GF-D8 (cell line): Measurements from ENCODE around the gene HIRIP3.

Source experiments
- DNase-seq: peaks from one replicate; lab custom pipeline; 2025; lab: John Stamatoyannopoulos, UW

Gene HIRIP3

DNA sequence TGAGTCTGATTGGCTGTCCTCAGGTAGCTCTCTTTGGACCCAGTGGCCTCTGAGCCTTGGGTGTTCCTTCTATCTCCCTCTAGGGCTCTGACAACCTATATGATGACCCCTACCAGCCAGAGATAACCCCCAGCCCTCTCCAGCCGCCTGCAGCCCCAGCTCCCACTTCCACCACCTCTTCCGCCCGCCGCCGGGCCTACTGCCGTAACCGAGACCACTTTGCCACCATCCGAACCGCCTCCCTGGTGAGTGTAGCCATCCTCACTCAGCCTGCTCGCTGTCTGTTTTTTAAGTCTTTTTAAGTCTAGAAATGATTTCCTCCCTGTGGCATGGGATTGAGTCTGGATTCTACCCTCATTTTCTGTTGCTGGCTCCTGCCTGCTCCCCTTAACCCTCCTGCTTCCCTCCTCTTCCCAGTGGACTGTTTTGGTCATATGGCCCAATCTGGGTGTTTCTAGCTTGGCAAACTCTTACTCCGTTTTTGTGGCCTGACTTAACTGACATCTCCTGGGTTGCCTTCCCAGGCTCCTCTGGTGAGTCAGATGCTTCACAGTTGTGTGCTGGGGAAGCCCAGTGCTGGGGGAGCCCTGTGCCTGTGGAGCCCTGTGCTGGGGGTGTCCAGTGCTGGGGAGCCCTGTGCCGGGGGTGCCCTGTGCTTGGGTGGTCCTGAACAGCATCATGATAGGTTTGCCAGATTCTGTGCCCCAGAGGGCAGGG lies 11.8 kb downstream of the HIRIP3 start:
- no peak for DNase-seq

DNA sequence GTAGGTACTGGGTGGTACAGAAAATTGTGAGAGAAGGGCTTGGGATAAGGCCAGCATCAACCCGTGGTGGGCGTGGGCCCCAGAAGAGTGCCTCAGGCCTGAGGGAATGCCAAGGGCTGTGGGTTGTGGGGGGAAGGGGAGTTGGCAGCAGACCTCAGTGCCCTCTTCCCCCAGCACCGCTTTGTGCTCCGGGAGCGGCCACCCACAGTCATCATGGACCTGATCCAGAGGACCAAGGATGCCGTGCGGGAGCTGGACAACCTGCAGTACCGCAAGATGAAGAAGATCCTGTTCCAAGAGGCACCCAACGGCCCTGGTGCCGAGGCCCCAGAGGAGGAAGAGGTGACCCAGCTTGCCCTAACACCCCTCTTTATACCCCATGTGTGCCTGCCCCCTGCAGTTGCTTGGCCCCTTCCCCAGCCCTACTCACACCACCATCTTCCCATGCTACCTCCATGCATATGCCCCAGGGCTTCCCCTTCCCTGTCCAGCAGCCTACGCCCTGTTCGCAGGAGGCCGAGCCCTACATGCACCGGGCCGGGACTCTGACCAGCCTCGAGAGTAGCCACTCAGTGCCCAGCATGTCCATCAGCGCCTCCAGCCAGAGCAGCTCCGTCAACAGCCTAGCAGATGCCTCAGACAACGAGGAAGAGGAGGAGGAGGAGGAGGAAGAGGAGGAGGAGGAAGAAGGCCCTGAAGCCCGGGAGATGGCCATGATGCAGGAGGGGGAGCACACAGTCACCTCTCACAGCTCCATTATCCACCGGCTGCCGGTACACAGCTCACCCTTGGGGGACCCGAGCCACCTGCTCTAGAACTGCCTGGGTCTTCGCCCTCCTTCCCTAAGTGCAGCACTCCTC lies 12.6 kb downstream of the HIRIP3 start:
- DNase-seq, result no peak

DNA sequence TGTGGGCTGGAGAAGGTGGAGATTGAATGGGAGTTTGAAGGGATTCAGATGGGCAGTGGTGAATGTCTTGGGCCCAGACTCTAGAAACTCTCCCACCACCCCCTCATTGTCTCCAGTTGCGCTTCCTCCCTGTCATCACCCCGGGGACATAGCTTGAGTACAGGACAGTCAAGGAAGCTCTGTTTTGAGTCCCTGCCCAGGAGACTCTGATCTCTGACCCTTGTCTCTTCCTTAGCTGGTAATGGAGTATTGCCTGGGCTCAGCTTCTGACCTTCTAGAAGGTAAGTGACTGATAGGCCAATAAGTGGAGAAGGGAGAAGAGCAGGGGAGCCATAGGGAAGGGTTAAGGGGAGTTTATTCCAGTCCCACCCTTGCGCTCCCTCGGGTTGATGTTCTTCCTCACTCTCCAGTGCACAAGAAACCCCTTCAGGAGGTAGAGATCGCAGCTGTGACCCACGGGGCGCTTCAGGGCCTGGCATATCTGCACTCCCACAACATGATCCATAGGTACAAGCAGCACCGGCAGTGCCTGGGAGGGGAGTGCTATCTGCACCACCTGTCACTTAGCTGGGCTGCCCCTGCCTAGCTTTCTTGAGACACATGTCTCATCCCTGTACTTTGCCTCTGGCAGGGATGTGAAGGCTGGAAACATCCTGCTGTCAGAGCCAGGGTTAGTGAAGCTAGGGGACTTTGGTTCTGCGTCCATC lies 16.7 kb downstream of the HIRIP3 start:
- DNase-seq, result no peak

DNA sequence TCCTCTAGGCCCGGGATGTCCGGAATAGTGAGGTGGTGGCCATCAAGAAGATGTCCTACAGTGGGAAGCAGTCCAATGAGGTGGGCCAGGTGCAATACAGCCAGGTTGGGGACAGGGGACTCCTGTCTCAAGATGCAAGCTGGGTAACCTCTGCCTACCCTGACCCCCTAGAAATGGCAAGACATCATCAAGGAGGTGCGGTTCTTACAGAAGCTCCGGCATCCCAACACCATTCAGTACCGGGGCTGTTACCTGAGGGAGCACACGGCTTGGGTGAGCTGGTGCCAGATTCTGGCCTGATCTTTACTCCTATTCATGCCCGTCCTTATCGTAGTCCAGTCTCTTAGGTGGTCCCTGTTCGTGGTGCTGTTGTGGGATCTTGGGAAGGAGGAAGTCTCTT lies 17.3 kb downstream of the HIRIP3 start:
- DNase-seq, result no peak

DNA sequence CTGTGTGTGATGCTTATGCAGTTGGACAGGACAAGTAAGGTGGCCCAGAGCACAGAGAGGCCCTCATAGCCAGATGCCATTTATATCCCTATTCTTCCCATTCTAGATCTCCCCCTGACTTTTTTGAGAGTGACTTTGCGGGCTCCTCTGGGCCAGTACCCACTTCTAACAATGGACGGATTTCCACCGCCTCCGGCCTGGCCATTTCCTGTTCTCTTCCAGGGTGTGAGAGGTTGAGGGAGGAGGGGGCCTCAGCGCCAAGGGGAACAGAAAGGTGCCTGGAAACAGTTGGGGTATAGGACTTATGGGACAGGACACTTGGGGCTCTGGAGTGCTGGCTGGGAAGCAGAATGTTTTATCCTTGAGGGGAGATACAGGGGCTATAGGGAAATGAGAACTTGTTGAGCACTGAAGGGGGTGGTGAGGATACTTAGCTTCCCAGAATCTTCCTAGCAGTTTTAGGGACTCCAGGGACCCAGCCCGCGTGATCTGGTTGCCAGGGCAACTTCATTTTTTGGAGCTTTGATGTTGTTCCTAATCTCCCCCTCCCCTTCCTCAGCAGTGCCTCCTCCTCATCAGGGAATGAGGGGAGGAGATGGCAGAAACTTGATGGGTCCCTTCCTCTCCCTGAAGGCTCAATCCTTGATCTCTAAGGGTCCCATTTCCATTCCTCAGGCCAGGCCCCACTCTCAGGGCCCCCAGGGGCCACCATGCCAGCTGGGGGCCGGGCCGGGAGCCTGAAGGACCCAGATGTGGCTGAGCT lies 18.2 kb downstream of the HIRIP3 start:
- DNase-seq, result no peak

DNA sequence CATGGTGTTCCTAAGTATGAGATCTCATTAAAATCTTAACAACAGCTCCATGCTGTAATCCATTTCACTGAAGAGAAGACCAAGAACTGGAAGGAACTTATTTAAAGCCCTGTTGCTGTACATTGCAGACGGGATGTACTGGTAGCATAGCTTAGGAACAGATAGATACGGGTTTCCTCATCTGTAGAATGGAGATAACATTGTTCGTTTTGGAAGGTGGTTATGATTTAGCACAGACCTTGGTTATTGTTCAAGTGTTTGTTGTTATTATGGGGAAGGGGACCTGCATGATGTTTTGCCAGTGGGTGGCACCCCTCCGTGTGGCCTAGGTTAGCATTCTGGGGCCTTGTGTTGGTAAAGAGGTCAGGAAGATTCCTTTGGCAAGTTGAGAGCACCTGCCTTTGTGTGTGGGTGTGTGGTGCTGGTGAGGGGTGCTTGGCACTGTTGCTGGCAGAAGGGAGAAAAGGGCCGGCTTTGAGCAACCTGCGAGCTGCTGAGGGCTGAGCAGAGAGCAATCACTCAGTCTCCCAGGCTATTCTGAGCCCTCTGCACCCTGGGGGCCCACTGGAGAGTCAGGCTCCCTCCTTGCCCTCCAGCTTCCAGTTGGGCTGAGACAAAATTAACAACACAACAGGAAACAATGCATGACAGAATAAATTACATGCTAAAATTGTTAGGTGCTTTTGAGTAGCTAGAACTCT lies 19.5 kb downstream of the HIRIP3 start:
- no peak for DNase-seq

DNA sequence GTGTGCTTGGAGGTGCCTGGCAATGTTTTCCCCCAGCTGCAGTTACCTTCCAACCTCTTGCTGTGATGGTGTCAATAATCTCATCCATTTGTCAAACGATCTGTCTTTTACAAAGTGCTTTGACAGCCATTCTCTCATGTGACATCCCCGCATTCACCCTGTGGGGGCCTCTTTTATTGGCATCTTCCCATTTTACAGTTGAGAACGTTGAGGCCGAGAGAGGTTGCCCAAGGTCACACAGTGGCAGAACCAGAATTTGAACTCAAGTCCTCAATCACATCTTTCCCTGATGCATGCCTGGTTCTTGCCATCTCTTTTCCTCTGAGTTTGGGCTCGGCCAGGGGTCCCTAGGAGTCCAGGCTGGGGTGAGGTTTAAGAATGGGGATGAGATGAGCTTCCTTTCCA lies 20.3 kb downstream of the HIRIP3 start:
- no peak for DNase-seq

DNA sequence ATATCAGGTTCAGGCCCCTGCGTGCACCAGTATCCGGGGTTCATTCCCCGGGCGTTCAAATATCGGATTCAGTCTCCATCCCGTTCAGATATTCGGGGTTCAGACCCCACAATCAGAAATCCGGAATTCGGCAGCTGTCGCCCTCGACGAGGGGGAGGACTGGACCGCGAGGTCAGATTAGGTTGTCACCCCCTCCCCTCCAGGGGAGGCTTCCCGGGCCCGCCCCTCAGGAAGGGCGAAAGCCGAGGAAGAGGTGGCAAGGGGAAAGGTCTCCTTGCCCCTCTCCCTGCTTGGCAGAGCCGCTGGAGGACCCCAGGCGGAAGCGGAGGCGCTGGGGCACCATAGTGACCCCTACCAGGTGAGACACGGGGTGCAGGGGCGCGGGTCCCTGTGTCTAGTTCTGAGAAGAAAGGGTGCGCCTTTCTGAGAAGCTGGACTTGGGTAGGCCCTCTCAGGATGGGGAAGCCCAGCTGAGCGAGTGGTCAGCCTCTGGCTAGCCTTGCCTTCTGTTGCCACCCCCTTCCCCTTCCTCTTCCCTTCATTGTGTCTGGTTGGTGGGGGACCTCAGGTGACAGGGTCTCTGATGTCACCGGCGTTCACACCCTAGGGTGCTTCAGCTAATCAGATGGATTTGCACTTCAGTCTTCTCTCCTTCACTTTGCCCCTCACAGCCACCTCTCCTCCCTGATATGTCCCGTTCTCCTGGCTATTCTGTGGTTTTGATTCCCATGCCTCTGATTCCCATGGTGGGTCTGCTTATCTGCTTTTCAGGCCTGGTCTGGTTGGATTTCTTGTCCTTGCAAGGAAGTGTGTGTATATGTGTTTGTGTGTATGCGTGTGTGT lies 20.9 kb downstream of the HIRIP3 start:
- DNase-seq, result no peak

DNA sequence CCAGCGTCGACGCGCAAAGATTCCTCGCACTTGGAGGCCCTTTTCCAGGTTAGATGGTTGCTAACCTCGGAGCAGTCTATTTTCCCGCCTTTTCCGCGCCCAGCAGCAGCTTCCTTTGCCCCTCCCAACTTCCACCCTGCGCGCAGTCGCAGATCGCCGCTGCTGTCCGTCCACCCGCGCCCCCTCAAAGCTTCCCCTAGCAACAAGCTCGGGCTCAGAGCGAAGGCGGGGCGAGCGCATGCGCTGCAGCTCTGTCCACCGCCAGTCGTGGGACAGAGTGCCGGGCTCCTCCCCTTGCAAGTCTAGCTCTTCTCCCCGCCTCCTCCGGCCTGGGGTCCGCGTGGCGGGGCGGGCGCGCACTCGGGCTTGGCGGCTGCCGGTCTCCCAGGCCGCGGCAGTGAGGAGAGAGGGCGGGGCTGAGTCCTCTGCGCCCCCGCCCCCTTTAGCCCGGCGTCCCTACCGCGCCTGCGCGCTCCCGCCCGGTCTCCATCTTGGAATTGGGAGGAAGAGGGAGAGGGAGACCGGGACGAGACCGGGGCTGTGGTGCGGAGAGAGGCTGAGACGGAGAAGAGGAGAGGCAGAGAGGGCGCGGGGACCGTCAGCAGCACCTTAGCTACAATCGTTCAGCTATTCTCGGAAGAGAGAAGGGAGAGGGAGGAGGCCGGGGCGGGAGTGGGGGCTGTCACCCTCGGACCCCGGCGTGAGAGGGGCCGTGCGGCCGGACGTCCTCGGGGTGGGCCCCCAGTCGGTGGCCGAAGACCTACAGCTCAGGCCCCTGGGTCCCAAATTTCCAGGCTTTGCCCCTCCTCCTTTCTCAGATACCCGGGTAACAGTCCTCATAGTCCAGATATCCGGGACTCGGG lies 21.8 kb downstream of the HIRIP3 start, which contains the start of gene TAOK2:
Gene TAOK2 (plus strand): TSS at position 485 of the 863 bp plus-strand sequence. CDS start 3,905 bp downstream, outside the sequence.
- DNase-seq, result peak; percentile 97

DNA sequence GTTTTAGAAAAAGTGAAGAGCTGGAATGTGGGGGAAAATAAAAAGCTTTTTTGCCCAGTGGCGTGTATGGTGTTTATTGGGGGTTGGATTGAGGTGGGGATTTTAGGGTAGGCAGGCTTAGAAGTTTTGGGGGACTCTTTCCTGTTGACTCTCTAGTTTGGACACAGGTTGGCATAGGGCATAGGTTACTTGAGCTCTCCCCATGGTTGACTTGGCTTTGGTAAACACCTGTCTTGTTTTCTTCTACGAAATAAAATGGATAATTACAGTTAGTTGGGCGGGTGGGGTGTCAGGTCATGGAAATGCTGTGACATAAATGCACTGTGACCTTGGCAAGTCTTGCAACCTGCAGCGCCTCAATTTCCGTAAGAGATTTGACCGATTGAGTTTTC lies 22.4 kb downstream of the HIRIP3 start:
- DNase-seq, result no peak

DNA sequence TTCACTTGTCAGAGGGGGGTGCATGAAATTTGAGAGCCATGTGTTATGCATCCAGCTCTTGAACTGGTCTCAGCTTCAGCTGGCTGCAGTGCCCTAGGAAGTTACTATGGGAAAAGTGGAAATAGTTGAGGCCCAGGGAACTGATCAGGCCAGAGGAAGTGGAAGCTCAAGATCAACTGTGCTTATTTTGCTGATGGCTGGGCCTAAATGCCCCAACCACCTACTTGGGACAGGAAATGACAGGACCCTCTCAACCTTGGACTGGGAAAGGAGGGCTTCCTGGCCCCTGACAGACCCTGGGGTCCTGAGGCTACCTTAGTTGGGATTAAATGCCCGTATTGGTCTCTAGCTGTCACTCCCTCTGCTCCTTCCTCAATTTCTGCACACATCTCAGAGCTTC lies 22.9 kb downstream of the HIRIP3 start:
- no peak for DNase-seq

DNA sequence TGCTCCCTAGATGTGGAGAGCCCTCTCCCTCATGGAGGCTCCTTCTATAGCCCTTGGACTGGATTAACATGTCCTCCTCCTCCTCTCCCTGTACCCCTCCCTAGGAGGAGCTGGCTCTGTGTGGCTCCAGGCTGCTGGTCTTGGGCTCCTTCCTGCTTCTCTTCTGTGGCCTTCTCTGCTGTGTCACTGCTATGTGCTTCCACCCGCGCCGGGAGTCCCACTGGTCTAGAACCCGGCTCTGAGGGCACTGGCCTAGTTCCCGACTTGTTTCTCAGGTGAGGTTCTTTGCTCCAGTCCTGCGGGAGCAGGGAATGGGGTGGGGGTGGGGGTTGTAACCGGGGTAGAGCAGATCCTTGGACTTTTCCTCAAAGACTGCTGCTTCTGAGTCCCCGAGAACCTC lies 24.1 kb downstream of the HIRIP3 start:
- DNase-seq, result no peak

DNA sequence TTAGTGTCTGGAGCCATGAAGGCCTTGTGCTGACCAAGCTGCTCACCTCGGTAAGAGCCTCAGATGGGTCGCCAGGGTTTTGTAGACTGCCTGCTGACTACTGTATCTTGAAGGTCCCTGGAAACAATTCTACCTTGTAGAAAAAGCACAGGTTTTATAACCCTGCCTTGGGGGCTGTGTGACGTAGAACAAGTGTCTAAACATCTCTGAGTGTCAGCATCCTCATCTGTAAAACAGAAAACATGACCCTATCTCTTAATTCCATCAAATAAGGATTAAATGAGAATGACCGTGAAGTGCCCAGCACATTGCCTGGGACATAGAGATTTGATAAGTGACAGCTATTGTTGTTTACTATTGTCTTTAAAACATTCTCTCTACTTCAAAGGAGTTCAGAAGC lies 27.2 kb downstream of the HIRIP3 start:
- DNase-seq, result no peak

DNA sequence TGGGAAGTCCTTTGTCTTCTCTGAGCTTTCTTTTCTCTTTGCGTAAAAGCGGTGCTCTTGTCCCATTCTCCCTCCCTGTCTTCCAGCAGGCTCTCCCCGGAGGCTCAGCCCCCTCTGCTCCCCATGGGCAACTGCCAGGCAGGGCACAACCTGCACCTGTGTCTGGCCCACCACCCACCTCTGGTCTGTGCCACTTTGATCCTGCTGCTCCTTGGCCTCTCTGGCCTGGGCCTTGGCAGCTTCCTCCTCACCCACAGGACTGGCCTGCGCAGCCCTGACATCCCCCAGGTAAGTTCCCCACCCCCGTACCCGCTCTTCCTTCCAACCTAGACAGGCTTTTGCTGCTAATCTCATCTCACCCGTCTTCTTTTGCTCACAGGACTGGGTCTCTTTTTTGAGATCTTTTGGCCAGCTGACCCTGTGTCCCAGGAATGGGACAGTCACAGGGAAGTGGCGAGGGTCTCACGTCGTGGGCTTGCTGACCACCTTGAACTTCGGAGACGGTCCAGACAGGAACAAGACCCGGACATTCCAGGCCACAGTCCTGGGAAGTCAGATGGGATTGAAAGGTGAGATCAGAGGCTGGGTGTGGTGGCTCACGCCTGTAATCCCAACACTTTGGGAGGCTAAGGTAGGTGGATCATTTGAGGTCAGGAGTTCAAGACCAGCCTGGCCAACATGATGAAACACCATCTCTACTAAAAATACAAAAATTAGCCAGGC lies 32.2 kb downstream of the HIRIP3 start:
- DNase-seq, result no peak

DNA sequence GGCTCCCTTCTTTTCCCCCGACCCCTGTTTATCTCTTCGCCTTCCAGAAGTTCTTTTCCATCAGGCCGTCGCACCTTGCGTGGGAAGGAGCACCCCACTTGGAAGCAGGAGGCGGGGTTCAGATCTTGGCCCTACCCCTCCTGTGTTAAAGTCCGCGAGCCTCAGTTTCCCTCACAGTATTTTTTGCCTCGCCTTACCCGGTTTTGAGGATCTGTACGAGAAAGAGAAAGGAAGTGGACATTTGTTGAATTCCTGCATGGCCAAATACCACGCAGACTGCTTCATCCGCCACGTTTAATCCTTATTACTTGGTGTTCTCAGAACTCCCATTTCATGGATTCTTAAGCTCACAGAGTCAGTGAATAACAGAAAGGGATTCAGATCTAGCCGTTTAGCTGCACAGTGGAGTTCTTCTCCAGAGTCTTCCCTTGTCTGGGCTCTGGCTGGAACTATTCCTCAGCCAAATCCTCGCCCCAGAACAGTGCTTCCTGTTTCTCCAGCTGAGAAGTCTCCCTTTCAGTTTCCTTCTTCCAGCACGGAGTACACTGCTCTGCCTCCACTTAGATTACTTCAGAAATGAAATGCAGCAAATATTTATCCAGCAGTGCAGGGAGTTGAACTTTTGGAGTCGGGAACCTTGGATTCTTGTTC lies 32.9 kb downstream of the HIRIP3 start:
- DNase-seq, result peak; percentile 11

DNA sequence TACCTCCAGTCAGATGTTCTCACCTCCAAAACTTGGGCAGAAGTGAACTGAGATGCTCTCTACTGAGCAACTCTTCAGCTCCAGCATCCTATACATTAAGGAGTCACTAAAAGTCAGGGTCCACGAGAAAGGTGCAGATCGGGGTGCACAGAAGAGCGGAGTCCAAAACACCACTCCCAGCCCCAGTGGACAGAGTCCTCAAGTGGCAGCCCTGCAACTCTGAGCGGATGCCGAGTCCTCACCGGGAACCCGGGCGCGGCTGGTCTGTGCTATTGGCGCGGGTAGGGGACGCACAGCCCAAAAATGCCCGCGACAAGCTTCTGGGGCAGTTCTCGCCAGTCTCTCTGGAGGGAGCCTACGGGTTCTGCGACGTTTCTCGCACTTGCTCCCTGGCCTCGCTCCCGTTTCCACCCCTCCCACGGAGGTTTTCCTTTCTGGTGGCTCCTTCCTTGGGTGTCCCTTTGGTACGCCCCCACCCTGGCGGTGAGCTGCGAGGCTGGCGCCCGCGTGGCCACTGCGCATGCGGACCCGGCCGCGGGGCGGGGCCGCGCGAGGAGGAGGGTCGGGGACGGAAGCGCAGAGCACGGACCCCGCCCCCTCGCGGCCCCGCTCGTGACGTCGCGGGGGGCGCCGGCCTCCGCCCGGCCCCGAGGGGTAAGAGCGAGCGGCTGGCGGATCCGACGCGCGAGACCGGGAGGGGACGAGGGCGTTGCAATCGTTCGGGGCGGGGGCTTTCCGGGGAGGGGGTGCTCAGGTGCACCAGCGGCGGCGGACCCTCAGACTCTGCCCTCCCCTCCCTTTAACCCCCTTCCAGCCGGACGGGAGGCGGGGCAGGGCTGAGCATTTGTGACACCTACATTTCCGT lies 33.7 kb downstream of the HIRIP3 start, which contains the start of gene TMEM219:
Gene TMEM219 (plus strand): TSS at position 601 of the 865 bp plus-strand sequence. CDS start 1,065 bp downstream, outside the sequence.
- peak; percentile 68 for DNase-seq

DNA sequence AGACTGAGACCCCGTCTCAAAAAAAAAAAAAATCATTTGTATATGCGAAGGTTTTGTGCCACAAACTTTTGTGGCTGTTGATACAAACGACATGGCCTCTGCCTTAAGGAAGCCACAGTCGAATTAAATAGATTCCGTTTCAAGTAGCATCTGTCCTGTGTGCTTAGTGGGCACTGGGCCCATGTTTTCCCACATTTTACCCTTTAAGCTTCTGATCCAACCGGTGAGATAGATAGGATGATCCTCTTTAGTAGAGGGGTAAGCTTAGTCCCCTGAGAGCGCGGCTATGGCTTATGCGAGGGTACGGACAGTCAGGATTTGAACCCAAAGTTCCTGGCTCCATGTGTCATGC lies 34.3 kb downstream of the HIRIP3 start:
- DNase-seq, result no peak
